Endothelial cell of umbilical vein (primary cell): ENCODE results near the gene DAB1. TPM values are rescaled to one million over a fixed set of nuclear protein-coding genes. Genes with fewer than 3 reads are reported as not detected.

Experiments used
- BruUV-seq: library from RNA; stranded (reverse); fragments of 400-500 nt; replicated peaks from 2 replicates; lab custom pipeline; 2021; lab: Mats Ljungman, UMichigan
- CTCF ChIA-PET: fragments of 300-600, 350-600 bp; sonication (Branson Sonifier 250); formaldehyde crosslinking; loops from one replicate; lab custom pipeline; 2021; ENCODE audit warnings: antibody characterized with exemption, inconsistent platforms; lab: Charles Lee
- POLR2A ChIA-PET: fragments of 300-600, 350-600 bp; sonication (Branson Sonifier 250); formaldehyde crosslinking; loops from one replicate; lab custom pipeline; 2021; ENCODE audit warnings: antibody characterized with exemption, inconsistent platforms; lab: Charles Lee
- DNase-seq: peaks from one replicate; pipeline ENCODE4 v3.0.0-alpha.2; 2011; ENCODE audit warnings: low read depth, low spot score
- FAIRE-seq: peaks from 2 replicates; lab custom pipeline; 2011; peaks lifted over from hg19 to GRCh38; lab: Jason Lieb, UNC
- H2AFZ ChIP-seq: 2 replicates; pipeline ENCODE4 v1.6.0; 2012; ENCODE audit warnings: low read depth, low read length, control low read depth, inconsistent platforms
- H3K27ac ChIP-seq: 2 replicates; pipeline ENCODE4 v1.5.1; 2011; ENCODE audit warnings: low read depth, mild to moderate bottlenecking, control low read depth, low read length, moderate library complexity; ENCODE audit not compliant: insufficient read depth
- H3K27me3 ChIP-seq, 2 experiments: 2 replicates each; pipeline versions ENCODE4 v1.6.0 to v1.6.1; 2011; ENCODE audit warnings: low read length in 2 of 2, mixed read lengths in 1 of 2; ENCODE audit not compliant: control insufficient read depth in 2 of 2, insufficient read depth in 2 of 2
- H3K36me3 ChIP-seq, 2 experiments: 2 replicates in 1 of 2; 3 replicates in 1 of 2; pipeline ENCODE4 v1.5.1; 2011; ENCODE audit warnings: low read length in 2 of 2, mild to moderate bottlenecking in 1 of 2, moderate library complexity in 1 of 2; ENCODE audit not compliant: control insufficient read depth in 2 of 2, insufficient read depth in 2 of 2; ENCODE audit errors: extremely low read depth in 1 of 2
- H3K4me1 ChIP-seq: 3 replicates; pipeline ENCODE4 v1.5.1; 2011; ENCODE audit warnings: mild to moderate bottlenecking, low read length; ENCODE audit not compliant: control insufficient read depth, insufficient read depth; ENCODE audit errors: extremely low read depth
- H3K4me2 ChIP-seq: 2 replicates; pipeline ENCODE4 v1.6.1; 2011; ENCODE audit warnings: low read length, control low read depth, mixed read lengths; ENCODE audit not compliant: insufficient read depth
- H3K4me3 ChIP-seq, 3 experiments: fragments of 200-600 bp in 1 of 3; sonication (generic), shearing (Covaris generic) in 1 of 3; replicated peaks in 1 of 3; 2 replicates each; pipeline ENCODE4 v1.5.1; 2011 to 2016; ENCODE audit warnings: control low read depth in 3 of 3, low read length in 3 of 3, mild to moderate bottlenecking in 2 of 3, inconsistent platforms in 1 of 3, low read depth in 1 of 3, moderate library complexity in 1 of 3; ENCODE audit not compliant: insufficient read depth in 1 of 3
- H3K79me2 ChIP-seq: 2 replicates; pipeline ENCODE4 v1.6.0; 2012; ENCODE audit warnings: low read length, inconsistent platforms; ENCODE audit not compliant: control insufficient read depth, insufficient read depth
- H3K9ac ChIP-seq: replicated peaks from 2 replicates; pipeline ENCODE3; 2011; ENCODE audit warnings: low read length, control low read depth; ENCODE audit not compliant: insufficient read depth; ENCODE audit errors: extremely low read depth
- H3K9me1 ChIP-seq: replicated peaks from 3 replicates; pipeline ENCODE4 v1.6.0; 2011; ENCODE audit warnings: mild to moderate bottlenecking, low read length; ENCODE audit not compliant: control insufficient read depth, insufficient read depth; ENCODE audit errors: extremely low read depth
- H3K9me3 ChIP-seq: replicated peaks from 2 replicates; pipeline ENCODE4 v1.5.1; 2012; ENCODE audit warnings: low read length, inconsistent platforms; ENCODE audit not compliant: control insufficient read depth, insufficient read depth
- H4K20me1 ChIP-seq: replicated peaks from 2 replicates; pipeline ENCODE3; 2011; ENCODE audit warnings: mild to moderate bottlenecking, low read length; ENCODE audit not compliant: control insufficient read depth, insufficient read depth; ENCODE audit errors: extremely low read depth
- EZH2 ChIP-seq: IDR thresholded peaks from 2 replicates; pipeline ENCODE4 v1.6.1; 2012; ENCODE audit warnings: borderline replicate concordance, low read depth, mild to moderate bottlenecking, moderate library complexity, low read length, inconsistent platforms; ENCODE audit not compliant: severe bottlenecking
- JUN ChIP-seq: IDR thresholded peaks from 2 replicates; pipeline ENCODE4 v1.6.1; 2011; ENCODE audit warnings: borderline replicate concordance, low read depth; ENCODE audit not compliant: insufficient read length, insufficient read depth
- MYC ChIP-seq: IDR thresholded peaks from one replicate; pipeline ENCODE4 v1.6.1; 2011; ENCODE audit warnings: mild to moderate bottlenecking, low read depth, low read length
- POLR2AphosphoS5 ChIP-seq: IDR thresholded peaks from 2 replicates; pipeline ENCODE4 v1.6.1; 2012; ENCODE audit warnings: low read depth, mild to moderate bottlenecking, control low read depth, low read length, moderate library complexity; ENCODE audit not compliant: insufficient read depth
- dilution Hi-C: fragments of 300-500 bp; cut with MboI; formaldehyde crosslinking; loops from one replicate; pipeline ENCODE4 v1.15.0; 2019; ENCODE audit warnings: low sequenced_read_pairs; ENCODE audit not compliant: extremely low pct_ligation_motif_present
- intact Hi-C: fragments of 100-400 bp; cut with micrococcal nuclease; formaldehyde crosslinking; loops from one replicate; pipeline ENCODE4 v1.10.0; 2022
- polyA plus RNA-seq, 4 experiments: library from polyadenylated mRNA; depleted of rRNA in 3 of 4; stranded (reverse) in 3 of 4; unstranded in 1 of 4; fragments of >200 nt; gene quantifications; 2 replicates each; pipeline versions ENCODE4 v1.2.1 to v1.2.3, GENCODE V29; 2011 to 2012; ENCODE audit warnings: missing spikeins in 1 of 4
- total RNA-seq: library from RNA; stranded (reverse); gene quantifications from 2 replicates; pipeline ENCODE4 v1.2.3, GENCODE V29; 2021
- TF ChIP-seq, protein P1 (sequence below): IDR thresholded peaks from 2 replicates; pipeline ENCODE4 v1.6.1; 2011; ENCODE audit not compliant: insufficient read depth, insufficient read length

Gene DAB1
- total and polyA plus RNA-seq, 2 donors (not counting 3 experiments of a cell fraction or from before 2014, with no cell fraction given): not detected

DNA sequence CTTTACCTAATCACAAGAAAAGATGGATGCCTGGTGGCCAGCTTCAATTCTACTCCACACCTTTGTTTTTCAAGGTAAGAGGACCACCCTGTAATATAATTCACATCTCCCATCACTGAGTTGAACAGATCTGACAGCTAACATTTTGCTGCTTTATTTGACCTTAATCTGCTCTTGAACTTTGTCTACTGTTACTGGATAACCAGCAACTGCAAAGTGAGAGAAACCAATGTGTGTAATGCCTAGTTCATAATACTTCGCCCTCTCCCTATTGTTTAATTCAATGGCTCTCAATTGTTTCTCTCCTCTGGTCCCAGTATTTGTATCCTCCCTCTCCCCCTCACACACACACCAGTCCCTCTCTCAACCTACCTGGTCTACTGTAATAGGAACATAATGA, 214.4 kb downstream of the DAB1 start:
- DNase-seq (no peak), FAIRE-seq (no peak)
- dilution Hi-C loops (no loop called here), intact Hi-C loops (no loop called here)
- Histone ChIP-seq H3K4me2 (no peak overlapping the region), H3K9ac (no peak overlapping the region), H3K36me3 (no peaks in the 10 kb centered on the region), H2AFZ (no peak overlapping the region), H3K4me1 (no peaks in the 10 kb centered on the region), H3K27me3 (no peaks in the 10 kb centered on the region), H3K9me3 (no peaks in the 10 kb centered on the region), H3K79me2 (no peaks in the 10 kb centered on the region), H3K9me1 (no peaks in the 10 kb centered on the region), H3K27ac (no peak overlapping the region), H4K20me1 (no peaks in the 10 kb centered on the region), H3K4me3 (no peak overlapping the region)
- ChIA-PET POLR2A (no interaction called here), CTCF (no interaction called here)
- TF ChIP-seq MYC (no peak), POLR2AphosphoS5 (no peak)
- TF ChIP-seq, protein P1, sequence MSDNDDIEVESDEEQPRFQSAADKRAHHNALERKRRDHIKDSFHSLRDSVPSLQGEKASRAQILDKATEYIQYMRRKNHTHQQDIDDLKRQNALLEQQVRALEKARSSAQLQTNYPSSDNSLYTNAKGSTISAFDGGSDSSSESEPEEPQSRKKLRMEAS: no peak
- no TSS peak for BruUV-seq

DNA sequence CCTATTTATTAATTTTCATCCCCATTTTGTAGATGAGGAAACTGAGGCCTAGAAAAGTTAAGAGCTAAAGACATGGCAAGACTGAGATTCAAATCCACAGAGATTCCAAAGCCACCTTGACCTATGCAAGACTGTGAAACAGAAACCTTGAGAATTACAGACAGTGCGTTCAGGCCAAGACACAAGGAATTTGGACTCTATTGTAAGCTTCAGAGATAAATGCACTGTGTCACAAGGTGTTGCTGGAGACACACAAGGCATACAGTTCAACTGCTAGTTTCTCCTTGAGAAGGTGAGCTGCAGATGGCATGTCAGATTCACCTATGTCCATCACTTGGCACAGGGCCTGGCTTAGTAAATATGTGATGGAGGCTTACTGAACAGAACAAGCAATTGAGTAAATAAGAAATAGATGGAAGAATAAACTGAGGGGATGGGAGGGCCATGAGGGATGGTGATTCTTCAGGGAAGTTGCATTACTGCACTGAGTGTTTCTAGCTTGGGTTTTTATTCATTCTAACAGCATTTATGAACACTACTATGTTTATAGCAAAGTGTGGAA, 215.0 kb downstream of the DAB1 start:
- no peak for FAIRE-seq
- TF ChIP-seq EZH2 (no peak), JUN (no peak), POLR2AphosphoS5 (no peak)
- TF ChIP-seq, protein P1: no peak
- DNase-seq: no peak
- H4K20me1 ChIP-seq: no peaks in the 10 kb centered on the region
- CTCF ChIA-PET: no interaction called here
- dilution Hi-C loops: no loop called here
- no peaks in the 10 kb centered on the region for H3K9me3 ChIP-seq
- H3K79me2 ChIP-seq: no peaks in the 10 kb centered on the region
- H3K4me1 ChIP-seq: no peaks in the 10 kb centered on the region
- H3K9ac ChIP-seq: no peak overlapping the region
- H3K27ac ChIP-seq: no peak overlapping the region
- H3K4me3 ChIP-seq: no peak overlapping the region
- POLR2A ChIA-PET: no interaction called here
- intact Hi-C loops: no loop called here
- no peak overlapping the region for H2AFZ ChIP-seq
- H3K27me3 ChIP-seq: no peaks in the 10 kb centered on the region
- H3K36me3 ChIP-seq: no peaks in the 10 kb centered on the region
- no peaks in the 10 kb centered on the region for H3K9me1 ChIP-seq
- BruUV-seq: no TSS peak
- no peak overlapping the region for H3K4me2 ChIP-seq
